D721Med (cell line): Measurements from ENCODE around the gene ZNF157.
"Not testable (repeated sequence)": the region's sequence is repeated elsewhere in the genome, so short reads cannot be mapped to it uniquely, and the experiment has no call there.

ENCODE experiments used
- DNase-seq: peaks from one replicate; pipeline ENCODE4 v3.0.0; 2011; ENCODE audit warnings: low spot score; ENCODE audit not compliant: insufficient read length
- FAIRE-seq: peaks from 2 replicates; lab custom pipeline; 2011; peaks lifted over from hg19 to GRCh38; lab: Jason Lieb, UNC
- TF ChIP-seq, protein P1 (sequence below): IDR thresholded peaks from 2 replicates; pipeline ENCODE4 v1.5.1; 2012; ENCODE audit warnings: mild to moderate bottlenecking, control low read depth; ENCODE audit not compliant: insufficient read depth; ENCODE audit errors: missing control alignments

ZNF157 gene

DNA sequence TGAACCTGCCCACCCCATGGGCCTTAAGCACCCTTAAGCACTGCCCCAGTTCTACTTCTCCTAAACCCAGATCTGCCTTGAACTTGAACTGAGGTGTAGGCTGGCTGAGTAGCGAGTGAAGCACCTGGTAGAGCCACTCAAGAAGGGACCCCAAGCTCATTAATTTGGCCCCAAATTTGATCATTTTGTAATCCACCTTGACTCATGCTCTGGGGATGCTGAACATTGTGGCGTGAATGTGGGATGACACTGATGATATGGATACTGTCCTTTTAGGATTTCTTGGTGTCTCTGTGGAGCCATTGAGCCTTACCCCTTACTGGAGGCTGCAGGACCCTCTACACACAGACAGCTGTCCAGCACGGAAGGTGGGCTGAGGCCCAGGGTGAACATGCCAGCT lies at the start of gene ZNF157:
Gene ZNF157, plus strand, starts transcription at position 301 of the 400 bp plus-strand sequence. Its CDS starts 91 bp downstream, at position 392.
- no peak for DNase-seq
- TF ChIP-seq, protein P1, sequence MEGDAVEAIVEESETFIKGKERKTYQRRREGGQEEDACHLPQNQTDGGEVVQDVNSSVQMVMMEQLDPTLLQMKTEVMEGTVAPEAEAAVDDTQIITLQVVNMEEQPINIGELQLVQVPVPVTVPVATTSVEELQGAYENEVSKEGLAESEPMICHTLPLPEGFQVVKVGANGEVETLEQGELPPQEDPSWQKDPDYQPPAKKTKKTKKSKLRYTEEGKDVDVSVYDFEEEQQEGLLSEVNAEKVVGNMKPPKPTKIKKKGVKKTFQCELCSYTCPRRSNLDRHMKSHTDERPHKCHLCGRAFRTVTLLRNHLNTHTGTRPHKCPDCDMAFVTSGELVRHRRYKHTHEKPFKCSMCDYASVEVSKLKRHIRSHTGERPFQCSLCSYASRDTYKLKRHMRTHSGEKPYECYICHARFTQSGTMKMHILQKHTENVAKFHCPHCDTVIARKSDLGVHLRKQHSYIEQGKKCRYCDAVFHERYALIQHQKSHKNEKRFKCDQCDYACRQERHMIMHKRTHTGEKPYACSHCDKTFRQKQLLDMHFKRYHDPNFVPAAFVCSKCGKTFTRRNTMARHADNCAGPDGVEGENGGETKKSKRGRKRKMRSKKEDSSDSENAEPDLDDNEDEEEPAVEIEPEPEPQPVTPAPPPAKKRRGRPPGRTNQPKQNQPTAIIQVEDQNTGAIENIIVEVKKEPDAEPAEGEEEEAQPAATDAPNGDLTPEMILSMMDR, result no peak
- FAIRE-seq, result no peak

- DNase-seq (no peak), FAIRE-seq (no peak)
- TF ChIP-seq, protein P1, result no peak
These were observed 49.0 kb upstream of the ZNF157 start for GRCh38 chrX:47321386-47321785.

- DNase-seq (no peak), FAIRE-seq (no peak)
- TF ChIP-seq, protein P1, result no peak
These were observed 48.5 kb upstream of the ZNF157 start for GRCh38 chrX:47321823-47322371.

DNA sequence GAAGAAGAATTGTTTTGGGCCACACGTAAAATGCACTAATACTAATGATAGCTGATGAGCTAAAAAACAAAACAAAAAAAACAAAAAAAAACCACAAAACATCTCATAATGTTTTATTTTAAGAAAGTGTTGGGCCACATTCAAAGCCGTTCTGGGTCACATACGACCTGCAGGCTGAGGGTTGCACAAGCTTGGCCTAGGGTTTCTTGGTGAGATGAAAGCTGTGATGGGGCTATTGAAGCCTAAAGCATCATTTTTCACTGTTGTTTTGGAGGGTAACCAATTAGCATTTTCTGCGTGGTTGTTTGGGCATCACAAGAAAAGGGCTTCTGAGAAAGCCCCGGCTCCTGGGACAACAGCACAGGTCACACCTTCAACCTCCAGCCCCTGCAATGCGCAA lies 42.5 kb upstream of the ZNF157 start:
- TF ChIP-seq, protein P1, result no peak
- FAIRE-seq, result no peak
- DNase-seq, result no peak

DNA sequence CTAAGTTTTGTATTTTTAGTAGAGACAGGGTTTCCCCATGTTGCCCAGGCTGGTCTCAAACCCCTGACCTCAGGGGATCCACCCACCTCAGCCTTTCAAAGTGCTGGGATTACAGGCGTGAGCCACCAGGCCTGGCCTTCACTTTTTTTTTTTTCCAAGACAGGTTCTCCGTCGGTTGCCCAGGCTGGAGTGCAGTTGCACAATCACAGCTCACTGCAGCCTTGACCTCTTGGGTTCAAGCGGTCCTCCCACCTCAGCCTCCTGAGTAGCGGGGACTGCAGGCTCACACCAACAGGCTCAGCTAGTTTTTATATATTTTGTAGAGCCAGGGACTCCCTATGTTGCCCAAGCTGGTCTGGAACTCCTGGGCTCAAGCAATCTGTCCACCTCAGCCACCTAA lies 37.6 kb upstream of the ZNF157 start:
- DNase-seq, FAIRE-seq: not testable (repeated sequence)

DNA sequence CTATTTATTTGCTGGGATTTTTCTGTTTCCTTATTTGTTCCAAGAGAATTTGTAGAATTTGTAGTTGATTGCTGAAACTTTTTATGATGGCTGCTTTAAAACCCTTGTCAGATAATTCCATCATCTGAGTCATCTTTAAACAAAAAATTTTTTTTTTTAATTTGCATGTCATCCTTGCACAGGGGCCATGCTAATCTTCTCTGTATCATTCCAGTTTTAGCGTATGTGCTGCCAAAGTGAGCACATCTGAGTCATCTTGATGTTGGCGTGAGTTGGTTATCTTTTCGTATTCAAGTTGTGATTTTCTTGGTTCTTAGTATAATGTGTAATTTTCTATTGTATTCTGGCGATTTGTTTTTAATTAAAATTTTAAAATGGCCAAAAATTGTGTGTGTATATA lies 18.7 kb upstream of the ZNF157 start:
- no peak for FAIRE-seq
- TF ChIP-seq, protein P1, result no peak
- no peak for DNase-seq

DNA sequence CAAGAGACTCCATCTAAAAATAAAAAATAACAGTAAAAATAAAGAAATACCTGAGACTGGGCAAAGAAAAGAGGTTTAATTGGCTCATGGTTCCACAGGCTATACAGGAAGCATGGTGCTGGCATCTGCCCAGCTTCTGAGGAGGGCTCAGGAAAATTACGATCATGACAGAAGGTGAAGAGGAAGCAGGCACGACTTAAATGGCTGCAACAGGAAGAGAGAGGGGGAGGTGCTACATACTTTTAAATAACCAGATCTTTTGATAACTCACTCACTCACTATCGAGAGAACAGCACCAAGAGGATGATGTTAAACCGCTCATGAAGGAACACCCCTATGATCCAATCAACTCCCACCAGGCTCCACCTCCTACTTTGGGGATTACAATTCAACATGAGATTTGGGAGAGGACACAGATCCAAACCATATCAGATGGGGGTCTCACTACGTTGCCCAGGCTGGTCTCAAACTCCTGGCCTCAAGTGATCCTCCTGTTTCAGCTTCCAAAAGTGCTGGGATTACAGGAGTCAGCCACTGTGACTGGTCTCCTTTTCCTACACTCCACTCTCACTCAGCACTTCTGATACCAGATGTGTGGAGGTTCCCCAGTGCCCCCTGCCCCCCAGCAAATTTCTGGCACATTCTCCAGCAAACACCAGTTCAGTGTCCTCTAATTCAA lies 11.9 kb upstream of the ZNF157 start:
- TF ChIP-seq, protein P1, result no peak
- DNase-seq (no peak), FAIRE-seq (no peak)
